HG02623 (cell line): ENCODE data around the gene ARHGAP24.

Experiments
- ATAC-seq: cut with Tn5 transposase; IDR thresholded peaks from one replicate; pipeline ENCODE4 v1.9.1; 2021; ENCODE audit warnings: moderate library complexity; ENCODE audit not compliant: unreplicated experiment

The ARHGAP24 gene

DNA sequence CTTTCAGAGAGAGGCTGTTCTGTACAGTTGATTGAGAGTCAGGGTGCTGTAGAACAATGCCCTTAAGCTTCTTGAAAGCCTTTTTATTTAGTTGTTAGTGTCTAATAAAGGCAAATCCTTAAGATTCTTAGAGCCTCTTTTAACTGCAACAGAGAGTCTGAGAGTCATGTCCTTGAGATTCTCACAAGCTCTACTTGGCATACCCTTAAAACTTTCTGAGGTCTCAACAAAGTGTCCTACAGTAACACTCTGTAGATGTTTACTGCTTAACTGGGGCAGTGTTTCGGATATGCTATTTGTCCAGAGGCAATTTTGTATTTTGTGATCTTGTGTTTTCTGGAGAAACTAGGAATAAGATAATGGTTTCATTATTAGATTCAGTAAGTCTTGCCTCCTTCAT is 209.7 kb downstream of the ARHGAP24 start:
- no peak for ATAC-seq

DNA sequence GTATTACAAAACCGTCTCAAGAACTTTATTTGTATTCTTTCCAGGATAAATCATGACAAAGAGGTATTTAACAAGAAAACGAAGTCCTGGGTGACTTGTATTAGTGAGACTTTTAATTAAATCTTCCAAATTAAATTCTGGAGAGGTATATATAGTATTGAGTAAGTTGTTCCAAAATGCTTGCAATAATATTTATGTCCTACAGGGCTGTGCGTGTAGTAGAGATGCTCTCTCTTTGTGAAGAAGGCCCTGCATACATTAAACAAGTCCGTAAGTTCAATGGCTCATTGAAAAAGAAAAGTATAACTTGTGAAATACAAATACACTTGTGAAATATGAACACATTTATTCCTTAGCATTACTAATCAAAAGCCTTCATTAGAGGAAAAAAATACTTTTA is 211.4 kb downstream of the ARHGAP24 start:
- ATAC-seq = no peak

DNA sequence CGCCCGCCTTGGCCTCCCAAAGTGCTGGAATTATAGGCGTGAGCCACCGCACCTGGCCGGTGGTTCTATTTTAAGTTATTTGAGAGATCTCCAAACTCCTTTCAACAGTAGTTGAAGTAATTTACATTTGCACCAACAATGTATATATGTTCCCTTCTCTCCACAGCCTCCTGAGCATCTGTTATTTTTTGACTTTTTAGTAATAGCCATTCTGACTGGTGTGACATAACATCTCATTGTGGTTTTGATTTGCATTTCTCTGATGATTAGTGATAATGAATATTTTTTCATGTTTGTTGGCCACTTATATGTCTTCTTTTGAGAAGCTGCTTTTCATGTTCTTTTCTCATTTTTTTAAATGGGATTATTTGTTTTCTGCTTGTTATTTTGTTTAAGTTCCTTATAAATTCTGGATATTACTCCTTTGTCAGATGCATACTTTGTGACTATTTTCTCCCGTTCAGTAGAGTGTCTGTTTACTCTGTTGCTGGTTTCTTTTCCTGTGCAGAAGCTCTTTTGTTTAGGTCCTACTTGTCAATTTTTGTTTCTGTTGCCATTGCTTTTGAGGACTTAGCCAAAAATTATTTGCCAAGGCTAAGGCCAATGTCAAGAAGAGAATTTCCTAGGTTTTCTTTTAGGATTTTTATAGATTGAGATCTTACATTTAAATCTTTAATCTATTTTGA is 213.2 kb downstream of the ARHGAP24 start:
- ATAC-seq = no peak

DNA sequence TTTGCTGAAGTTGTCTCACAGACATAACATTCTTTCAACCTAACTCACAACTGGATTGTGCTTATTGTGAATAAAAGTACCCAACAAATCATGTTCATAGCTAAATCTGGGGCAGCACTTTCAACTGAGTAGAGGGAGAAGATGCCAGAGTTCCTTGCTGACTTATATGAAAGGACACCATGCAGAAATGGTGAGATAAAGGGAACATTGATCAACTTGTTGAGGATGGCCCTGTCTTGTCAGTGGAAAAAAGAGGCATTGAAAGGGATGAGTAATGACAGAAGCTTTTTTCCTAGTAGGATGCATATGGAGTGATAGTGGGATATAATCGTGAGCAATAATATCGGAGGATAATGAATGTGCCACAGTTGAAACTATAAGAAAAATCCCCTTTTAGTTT is 221.7 kb downstream of the ARHGAP24 start:
- ATAC-seq = no peak

DNA sequence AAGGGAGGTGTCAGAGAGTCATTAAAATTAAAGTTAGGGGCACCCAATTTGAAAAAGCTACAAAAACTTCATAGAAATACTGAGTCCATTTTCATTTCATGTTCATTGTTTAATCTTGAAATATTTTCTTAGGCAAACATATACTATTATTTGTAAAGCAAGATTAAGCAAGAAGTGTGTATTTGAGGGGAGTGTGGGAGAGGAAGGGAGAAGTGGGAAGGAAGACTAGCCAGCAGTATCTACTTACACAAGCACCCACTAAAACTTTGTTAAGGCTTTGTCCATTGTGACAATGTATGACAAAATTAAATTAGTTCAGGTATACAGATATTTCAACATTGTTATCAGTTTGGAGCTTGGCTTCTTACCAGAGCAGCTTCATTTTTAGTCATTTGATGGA is 222.9 kb downstream of the ARHGAP24 start:
- no peak for ATAC-seq

DNA sequence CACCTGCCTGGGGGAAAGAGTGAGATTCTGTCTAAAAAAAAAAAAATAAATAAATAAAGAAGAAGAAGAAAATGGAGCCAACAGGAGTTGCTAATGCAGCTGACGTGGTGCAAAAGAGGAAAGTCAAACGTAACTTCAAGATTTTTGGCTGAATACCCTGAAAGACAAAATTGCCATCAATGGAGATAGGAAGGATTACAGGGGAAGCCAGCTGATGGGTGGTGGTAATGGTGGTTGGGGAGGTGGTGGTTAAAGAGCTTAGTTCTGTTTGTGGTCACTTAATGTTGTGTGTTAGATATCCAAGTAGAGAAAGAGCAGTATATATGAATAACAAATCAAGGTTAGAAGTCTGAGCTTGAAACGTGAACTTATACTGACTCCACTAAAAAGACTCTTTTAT is 225.4 kb downstream of the ARHGAP24 start:
- no peak for ATAC-seq

DNA sequence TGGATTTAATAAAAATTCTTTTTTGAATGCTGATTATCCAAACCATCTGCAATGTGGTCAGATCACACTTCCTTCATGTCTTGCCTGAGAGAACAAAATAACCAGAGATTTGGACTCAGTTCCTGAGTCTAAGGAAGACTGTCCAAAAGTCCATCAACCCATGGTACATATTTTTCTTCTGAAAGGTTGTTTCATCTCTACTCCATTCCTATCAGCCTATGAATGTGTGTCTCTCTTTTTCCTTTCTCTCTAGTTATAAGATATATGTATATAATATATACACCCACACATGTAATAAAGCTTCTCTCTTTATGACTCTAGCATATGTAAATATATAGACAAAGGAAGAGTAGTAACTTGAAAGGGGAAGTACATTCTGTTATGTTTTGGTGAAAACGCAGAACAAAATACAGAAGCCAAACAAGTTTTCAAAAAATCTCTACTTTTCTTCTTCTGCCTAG is 226.9 kb downstream of the ARHGAP24 start:
- peak; percentile 93 for ATAC-seq

DNA sequence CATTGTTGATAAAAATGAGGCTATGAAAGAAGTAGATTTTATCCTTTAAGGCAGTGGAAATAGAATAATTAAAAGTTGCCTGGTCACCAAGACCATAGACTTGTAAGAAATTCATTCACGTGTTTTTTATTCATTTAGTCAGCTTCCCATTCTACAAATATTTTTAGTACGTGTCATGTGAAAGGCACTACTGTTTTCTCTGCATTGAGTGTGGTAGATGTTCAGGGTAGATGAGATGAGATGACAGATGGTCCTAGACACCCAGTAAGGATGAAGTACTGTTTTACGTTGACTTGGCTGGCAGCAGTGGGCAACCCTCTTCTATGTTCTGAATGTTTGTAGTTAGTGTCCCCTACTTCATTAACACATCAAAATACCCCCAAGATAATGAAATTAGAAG is 228.1 kb downstream of the ARHGAP24 start:
- ATAC-seq = no peak

DNA sequence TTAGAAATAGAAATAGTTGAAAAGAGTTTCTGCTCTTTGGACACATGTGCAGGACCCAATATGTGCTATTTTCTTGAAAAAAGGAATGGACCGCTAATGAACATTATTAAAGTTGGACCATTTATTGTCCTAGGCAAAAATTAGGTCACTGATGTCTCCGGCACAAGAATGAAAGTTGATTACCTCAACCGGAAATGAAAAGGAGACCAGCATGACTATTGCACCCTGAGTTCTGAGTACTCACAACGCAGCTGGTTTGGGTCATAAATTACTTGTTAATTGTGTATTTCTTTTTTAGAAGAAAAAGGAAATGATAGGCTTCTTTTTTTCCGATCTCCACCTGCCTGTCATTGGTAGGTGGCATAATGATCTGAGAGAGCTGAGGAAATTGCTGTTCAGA is 232.7 kb downstream of the ARHGAP24 start:
- ATAC-seq = peak; percentile 64

DNA sequence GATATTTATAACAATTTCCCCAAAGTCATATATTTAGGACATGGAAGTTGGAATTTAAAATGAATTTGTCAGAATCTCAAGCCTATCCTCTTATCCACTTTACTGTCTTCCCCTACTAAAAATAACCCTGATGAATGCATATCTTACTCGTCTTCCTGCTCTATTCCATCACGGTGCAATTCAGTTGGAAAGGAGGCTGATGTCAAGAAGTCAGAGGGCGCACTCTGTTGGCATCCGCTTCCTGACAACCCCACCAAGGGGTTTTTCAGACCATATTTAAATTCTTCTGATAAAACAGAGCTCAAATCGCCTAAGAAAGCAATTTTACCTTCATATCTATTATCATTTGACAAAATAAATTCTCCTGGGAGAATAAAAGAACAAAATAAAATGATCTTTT is 233.5 kb downstream of the ARHGAP24 start:
- no peak for ATAC-seq

DNA sequence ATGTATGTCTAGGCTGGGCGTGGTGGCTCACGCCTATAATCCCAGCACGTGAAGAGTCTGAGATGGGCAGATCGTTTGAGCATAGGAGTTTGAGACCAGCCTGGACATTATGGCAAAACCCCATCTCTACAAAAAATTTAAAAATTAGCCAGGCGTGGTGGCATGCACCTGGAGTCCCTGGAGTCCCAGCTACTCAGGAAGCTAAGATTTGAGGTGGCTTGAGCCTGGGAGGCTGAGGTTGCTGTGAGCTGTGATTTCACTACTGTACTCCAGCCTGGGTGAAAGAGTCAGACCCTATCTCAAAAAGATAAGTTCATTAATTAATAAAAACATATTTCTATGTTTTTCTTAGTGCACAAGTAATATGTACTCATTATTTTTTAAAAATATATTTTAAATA is 238.1 kb downstream of the ARHGAP24 start:
- ATAC-seq = no peak

DNA sequence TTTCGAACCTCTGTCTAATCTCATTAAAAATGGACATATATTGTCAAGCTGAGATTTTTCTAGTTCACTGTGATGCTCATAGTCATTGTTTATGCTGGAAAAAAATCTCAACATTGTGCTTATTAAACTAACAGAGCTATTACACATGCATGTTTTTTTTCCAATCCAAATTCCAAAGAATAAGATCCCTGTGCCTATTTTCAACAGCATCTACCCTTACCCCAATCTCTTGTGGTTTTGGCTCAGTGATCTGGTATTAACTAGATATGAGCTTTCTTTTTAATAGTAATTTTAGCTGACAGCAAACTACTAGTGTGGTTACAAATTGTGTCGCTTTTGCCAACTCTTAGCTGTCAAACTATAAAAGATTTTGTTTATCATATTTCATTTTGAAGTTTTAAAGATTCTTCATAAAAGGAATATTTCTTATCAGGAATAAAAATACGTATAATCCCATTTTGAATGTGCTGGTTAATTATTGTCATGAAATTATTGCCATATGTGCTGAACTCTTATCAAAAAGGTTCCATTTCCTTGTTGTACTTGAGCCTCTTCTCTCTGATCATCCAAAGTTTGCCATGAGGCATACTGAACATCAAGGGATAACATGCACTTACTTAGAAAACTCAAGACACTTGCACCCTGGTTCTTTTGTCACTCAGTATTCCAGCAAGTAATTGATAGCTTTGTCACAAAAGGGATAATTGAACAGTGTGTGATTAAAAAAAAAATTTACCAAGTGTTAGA is 241.2 kb downstream of the ARHGAP24 start:
- no peak for ATAC-seq

DNA sequence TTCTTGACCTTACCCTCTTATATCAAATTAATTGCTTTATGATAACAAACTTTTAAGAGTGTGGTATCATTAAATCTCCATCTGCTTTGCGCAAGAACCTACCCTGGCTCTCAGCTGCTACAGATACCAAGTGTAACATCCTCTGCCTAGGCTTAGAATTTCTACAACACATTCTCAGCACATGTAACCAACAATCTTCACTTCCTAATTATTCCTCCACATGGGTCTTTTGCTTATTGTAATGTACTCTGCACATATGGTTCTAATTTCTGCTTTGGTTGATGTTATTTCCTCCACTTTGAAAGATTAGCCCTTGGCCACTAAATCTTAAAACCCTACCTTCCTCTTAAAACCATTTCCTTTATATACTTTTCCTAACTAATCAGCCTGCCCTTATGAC is 242.4 kb downstream of the ARHGAP24 start:
- no peak for ATAC-seq

DNA sequence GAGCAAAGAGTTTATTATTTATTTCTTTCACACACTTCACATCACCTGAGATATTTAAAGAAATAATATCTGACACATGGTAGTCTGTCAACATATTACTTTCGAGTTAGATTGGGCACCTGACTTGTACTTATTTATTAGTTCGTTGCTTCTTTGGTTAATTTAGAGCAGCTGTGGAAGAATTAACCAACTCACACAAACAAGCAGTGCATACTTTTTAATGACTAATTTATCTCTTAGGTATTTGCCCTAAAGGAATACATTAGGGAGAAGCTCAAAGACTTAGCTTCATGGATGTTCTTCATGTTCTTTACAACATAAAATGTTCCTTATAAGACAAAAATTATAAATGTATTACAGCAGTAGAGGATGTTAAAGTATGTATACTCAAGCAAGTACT is 242.9 kb downstream of the ARHGAP24 start:
- no peak for ATAC-seq

DNA sequence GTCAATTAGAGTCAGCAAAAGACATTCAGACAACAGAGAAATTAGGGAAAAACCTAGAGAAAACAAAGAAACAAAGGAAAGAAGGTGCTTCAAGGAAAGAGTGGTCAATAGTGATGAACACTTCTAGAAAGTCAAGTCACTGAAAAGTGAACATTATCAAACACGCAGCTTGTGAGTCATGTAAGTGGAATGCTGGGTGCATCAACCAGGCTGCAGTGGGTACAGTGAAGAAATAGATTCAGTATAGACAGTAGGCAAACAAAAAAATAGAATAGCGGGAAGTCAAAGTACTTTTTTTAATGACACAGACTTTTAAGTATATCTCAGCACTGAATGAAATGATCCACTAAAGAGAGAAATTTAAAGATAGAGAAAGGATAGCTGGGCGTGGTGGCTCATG is 245.8 kb downstream of the ARHGAP24 start:
- no peak for ATAC-seq

DNA sequence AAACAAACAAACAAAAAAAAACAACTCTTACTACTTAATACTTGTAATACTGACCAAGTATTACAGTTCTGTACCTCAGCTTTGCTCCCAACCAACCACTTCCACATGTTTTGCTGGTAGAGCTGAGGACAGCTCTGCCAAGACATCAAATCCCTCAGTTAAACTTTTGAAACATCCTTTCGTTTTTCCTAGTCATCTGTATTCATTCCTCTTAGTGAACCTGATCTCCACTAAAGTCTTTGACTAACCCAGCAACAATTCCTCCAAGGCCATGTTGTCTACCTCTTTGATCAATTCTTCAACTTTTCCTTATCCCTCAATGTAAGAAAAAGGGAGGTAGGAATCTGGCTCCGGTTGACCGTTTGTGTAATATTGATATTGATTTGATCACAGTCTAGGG is 247.5 kb downstream of the ARHGAP24 start:
- ATAC-seq = no peak

DNA sequence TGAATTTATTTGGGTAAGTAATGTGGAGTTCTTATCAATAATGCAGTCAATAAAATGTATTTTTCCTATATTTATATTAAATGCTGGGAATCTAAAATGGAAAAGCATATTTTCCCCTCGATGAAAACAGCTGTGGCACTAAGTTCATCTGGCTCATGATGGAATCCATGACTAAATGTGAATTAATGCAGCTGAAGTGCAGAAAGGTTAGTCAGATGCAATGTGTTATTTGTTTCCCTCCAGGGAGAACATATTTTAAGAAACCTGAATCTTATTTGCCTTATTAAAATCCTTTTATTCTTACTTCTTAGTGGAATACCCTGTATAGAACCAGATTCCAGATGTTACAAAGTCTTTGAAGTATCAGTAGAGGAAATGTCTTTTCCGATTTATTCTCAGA is 247.9 kb downstream of the ARHGAP24 start:
- no peak for ATAC-seq

DNA sequence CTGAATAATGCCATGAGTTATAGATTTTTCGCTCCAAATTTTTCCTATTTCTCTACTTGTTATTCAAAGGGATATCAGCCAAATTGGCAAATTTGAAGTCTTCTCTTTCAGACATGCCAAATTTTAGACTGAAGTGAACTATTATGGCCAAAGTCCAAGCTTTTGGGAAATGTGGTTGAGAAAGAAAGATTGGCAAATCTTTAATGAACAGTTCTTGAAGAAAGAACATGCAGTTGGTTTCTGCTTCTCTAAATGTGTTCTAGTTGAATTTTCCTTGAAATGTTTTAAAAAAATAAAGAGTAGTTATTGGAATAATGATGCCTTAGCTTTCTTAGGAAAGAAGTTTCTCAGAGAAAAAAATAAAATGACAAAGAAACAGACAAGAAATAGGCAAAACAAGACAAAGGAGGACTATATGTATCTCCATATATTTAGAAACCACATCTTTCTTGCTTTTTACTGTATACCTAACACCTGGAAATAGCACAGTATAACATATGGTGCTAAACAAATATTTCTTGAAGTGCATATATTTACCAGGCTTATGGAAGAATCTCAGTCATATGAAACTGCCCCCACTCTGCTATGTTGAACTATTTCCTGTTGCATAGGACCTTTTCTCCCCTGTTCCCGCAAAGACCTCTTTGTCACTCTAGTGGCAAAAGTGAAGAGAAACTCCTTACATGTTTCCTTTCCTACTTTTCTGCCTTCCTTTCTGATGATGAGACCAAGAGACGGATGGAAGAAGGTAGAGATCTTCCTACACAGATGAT is 250.0 kb downstream of the ARHGAP24 start:
- peak; percentile 39 for ATAC-seq

DNA sequence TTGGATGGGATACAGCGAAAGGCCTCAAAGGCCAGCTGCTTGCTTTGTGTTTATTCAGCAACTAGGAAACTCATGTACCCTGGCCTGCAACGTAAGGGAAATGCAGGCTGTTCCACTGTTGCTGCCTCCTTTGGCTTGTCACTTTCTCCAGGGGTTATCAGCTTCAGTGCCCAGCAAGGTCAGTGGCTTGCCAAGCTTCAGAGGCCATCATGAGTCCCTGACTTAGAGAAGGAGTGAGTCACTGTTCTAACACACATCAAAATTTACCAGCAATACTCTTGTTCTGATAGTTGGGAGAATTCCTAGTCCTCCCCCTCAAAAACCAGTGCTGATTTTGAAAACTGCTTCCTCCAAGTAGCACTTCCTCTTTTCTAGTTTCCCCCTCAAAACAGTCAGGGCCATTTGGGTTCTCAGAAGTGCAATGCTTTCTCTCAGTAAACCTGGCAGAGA is 250.8 kb downstream of the ARHGAP24 start:
- peak; percentile 80 for ATAC-seq

DNA sequence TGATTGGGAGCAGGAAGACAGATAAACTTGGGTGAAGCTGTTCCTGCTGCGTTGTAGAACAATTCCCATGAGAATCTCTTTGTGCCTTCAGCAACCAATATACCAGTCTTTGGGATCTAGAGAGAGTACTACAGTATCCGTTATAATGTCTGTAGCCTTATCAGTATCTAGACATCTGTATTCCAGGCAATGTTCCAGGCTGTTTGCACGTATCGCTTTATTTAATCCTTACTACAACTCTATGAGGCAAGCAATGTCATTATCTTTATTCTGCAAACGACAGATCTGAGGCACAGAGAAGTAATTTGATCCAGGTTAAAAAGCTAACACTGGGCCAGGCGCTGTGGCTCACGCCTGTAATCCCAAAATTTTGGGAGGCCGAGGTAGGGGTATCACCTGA is 251.6 kb downstream of the ARHGAP24 start:
- ATAC-seq = no peak

DNA sequence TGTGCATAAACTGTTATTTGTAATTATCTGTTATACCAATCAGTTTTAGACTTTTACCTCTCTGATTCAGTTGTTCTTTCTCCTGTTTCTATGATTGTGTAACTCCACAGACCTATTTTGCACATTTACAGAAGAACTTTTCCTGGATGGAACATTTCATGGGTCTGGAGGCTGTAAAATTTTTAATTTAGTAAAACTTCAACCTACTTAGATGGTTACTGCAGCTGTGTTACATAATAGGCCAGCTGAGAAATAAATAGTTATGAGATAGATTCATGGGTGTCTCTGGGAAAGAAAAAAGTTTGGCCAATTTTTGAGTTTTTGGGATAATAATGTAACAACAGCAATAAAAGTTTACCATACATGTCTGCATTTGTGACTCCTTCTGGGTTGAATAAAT is 253.5 kb downstream of the ARHGAP24 start:
- ATAC-seq = no peak

DNA sequence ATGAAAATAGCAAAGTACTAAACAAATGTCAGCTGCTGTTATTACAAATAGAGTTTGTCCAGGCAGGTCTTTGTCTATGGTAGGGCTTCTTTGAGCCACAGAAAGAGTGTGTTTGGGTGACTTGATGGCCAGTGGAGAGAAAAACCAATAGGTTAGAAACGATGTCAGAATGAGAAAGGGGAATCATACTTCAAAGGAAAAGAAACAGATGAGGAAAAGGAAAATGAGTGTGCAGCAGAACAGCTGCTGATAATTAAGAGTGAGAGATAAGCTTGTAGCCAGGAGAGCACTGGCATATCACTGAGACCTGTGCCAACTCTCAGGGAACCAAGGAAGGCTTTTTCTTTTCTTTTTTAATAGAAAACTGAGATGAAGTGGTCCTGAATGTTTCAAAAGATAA is 257.2 kb downstream of the ARHGAP24 start:
- ATAC-seq = peak; percentile 68
